ENCODE data around the gene SLC35F6. TPM values are rescaled to one million over a fixed set of nuclear protein-coding genes. Genes with fewer than 3 reads are reported as not detected.
A peak's percentile ranks its signal among the peaks of the same experiment; 100 is the strongest.

SLC35F6 gene
- total and polyA plus RNA-seq, 9 of the 15 experiments (the other 6 are each of a cell fraction or from before 2014, with no cell fraction given): 11.9 to 47.3 (median 22.5) TPM

DNA sequence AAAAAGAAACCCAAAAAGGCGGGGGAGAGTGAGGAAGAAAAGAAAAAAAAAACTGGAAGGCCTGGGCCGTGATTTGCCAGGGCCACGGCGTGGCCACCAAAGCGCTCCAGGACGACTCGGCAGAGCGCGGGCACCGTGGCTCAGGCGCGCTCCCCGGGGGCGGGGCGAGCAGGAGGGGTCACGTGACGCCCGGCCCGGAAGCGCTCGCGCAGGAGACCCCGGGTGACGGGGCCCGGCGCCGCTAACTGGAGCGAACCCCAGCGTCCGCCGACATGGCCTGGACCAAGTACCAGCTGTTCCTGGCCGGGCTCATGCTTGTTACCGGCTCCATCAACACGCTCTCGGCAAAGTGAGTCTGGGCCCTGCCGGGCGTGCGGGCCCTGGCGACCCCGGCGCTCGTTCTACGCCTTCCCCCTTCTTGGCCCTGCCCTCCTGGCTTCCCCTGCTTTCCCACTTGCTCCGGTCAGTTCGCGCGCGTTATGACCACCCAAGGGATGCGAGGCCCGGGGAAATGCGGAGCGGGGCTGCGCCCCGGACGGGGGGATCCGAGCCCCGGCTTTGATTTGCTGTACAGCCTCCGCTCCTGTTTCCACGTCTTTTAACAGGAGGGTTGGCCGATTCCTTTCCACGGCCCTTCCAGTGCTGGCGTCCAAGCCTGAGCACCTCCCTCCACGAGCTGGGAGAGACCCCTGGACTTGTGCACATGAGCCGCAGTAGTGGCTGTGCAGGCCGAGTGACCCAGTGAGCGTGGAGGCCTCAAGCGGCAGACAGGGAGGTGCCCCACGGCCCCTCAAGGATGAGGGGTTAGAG is at the start of gene SLC35F6 (continued):
- TF ChIP-seq REST (IDR thresholded peaks at IDR 0.05; ENCODE audit: borderline replicate concordance) (peak; percentile 87), REST (CRISPR knock-in tag; IDR thresholded peaks at IDR 0.05; ENCODE audit: low read depth) (0 out of 2 replicates have a peak, but pooled peaks have one; percentile 59), NR1H2 (CRISPR knock-in tag; IDR thresholded peaks at IDR 0.05) (0 out of 2 replicates have a peak, but pooled peaks have one; percentile 46), KAT7 (CRISPR knock-in tag; IDR thresholded peaks at IDR 0.05; ENCODE audit: borderline replicate concordance) (peak; percentile 86; the same call in 1 of the 2 replicates), UBTF (IDR thresholded peaks at IDR 0.05; ENCODE audit: borderline replicate concordance in 1 of 2, low read depth in 2 of 2, low read length in 2 of 2) (0 out of 4 replicates have a peak, but pooled peaks of 1 of the 2 experiments have one; percentile 22), TOE1 (IDR thresholded peaks at IDR 0.05; ENCODE audit: borderline replicate concordance) (peak; percentile 99), TOE1 (CRISPR knock-in tag; IDR thresholded peaks at IDR 0.05; ENCODE audit: borderline replicate concordance, low read depth) (no peak), RBM14 (IDR thresholded peaks at IDR 0.05; ENCODE audit: borderline replicate concordance, insufficient read depth, low read depth, low read length) (0 out of 2 replicates have a peak, but pooled peaks have one; percentile 70), ZBTB11 (CRISPR knock-in tag; IDR thresholded peaks at IDR 0.05) (peak in 1 of 3 experiments; percentile 49; a peak in 1 of 6 replicates), PCBP1 (IDR thresholded peaks at IDR 0.05; ENCODE audit: low read depth, low read length, poor library complexity, severe bottlenecking) (peak; percentile 81)

Data from K562 (cell line).